Measurements from ENCODE around the gene RAPGEF4. TPM values are rescaled to one million over a fixed set of nuclear protein-coding genes. Genes with fewer than 3 reads are reported as not detected.

Gene RAPGEF4
- total RNA-seq, 1 experiment from 2014 or later: 1.4 TPM

DNA sequence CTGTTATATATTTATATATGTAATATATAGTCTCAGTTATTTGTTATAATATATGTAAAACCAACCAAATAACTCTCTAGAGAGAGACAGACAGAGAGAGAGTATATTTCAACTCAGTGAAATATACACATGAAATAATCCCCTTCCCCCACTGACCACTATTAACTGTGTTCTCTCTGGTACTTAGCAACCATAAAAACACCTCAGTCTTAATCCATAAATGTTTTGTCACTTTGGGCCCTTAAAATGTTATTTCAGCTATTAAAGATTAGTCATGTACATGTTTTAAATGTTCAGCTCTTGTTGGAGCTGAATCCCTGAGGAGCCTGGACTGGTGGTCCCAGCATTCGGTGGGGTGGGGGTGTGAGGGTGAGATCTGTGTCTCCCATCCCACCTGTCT, 217.8 kb downstream of the RAPGEF4 start:
- Histone ChIP-seq H4K5ac (ENCODE audit: insufficient read length, low read depth, low read length) (no peak overlapping the region), H3K4me1 (ENCODE audit: insufficient read depth, low read length) (no peaks in the 10 kb centered on the region), H3K9ac (ENCODE audit: extremely low read depth, insufficient read length, low read length) (no peak overlapping the region), H2BK5ac (ENCODE audit: insufficient read length, low read length) (no peak overlapping the region), H3K4me2 (ENCODE audit: insufficient read depth, insufficient read length, low read length) (no peak overlapping the region), H2BK20ac (ENCODE audit: low read depth, low read length, poor library complexity, severe bottlenecking) (no peak overlapping the region), H3K79me1 (ENCODE audit: insufficient read depth, low read depth, low read length, poor library complexity, severe bottlenecking) (no peaks in the 10 kb centered on the region), H3K27me3 (ENCODE audit: insufficient read depth, low read length) (no peaks in the 10 kb centered on the region), H2AK5ac (ENCODE audit: insufficient read length, low read length) (no peak overlapping the region), H3K79me2 (ENCODE audit: insufficient read depth, low read length) (no peaks in the 10 kb centered on the region), H3K9me3 (ENCODE audit: control insufficient read depth, low read depth, low read length) (no peaks in the 10 kb centered on the region), H4K8ac (replicated peaks; ENCODE audit: insufficient read length, low read depth, low read length) (no peak overlapping the region), H3T11ph (ENCODE audit: low read length) (no peak overlapping the region), H3K23ac (ENCODE audit: insufficient read length, low read depth, low read length) (no peak overlapping the region), H2AFZ (ENCODE audit: low read length) (no peak overlapping the region), H3K56ac (ENCODE audit: insufficient read length, low read depth, low read length) (no peak overlapping the region), H2BK15ac (ENCODE audit: low read depth, low read length) (no peak overlapping the region), H2BK12ac (ENCODE audit: insufficient read length, low read depth, low read length) (no peak overlapping the region), H3K27ac (ENCODE audit: insufficient read length, low read depth, low read length) (no peak overlapping the region), H3K4ac (ENCODE audit: low read depth, low read length) (no peak overlapping the region), H4K20me1 (ENCODE audit: control insufficient read depth, insufficient read depth, insufficient read length) (no peaks in the 10 kb centered on the region), H4K91ac (ENCODE audit: insufficient read length, low read depth, low read length) (no peak overlapping the region), H3K14ac (ENCODE audit: insufficient read depth, low read length) (no peak overlapping the region), H3K23me2 (ENCODE audit: insufficient read length, low read depth, low read length, poor library complexity, severe bottlenecking) (no peaks in the 10 kb centered on the region), H3K18ac (ENCODE audit: insufficient read length, low read depth, low read length) (no peak overlapping the region), H2BK120ac (ENCODE audit: low read depth, low read length, poor library complexity, severe bottlenecking) (no peak overlapping the region)
- Mint-ChIP-seq H3K27ac (no peak overlapping the region), H3K4me3 (no peak overlapping the region), H3K36me3 (ENCODE audit: insufficient read depth in 1 of 3, low read depth in 3 of 3) (no peaks in the 10 kb centered on the region), H3K4me1 (peaks cover 2 to 13% of the 10 kb centered on the region in 2 experiments; a peak in 3 of 4 replicates), H3K27me3 (ENCODE audit: low read depth) (no peaks in the 10 kb centered on the region), H3K9me3 (no peaks in the 10 kb centered on the region)
- TF ChIP-seq CTCF (conservative IDR thresholded peaks at IDR 0.05): no peak
- DNase-seq: no peak
- WGBS (ENCODE audit: extremely low coverage, insufficient read length, low lambda C conversion rate): no CpG with 5 or more reads among the region's 1 CpG
